Thyroid gland (tissue), 4 donors: ENCODE data around the gene DCD. TPM values are rescaled to one million over a fixed set of nuclear protein-coding genes. Genes with fewer than 3 reads are reported as not detected.

Experiments
- DNase-seq, 2 donors: peaks; one replicate each; pipeline ENCODE4 v3.0.0-alpha.2; 2019
- H3K27ac ChIP-seq, 3 donors: fragments of 200-600 bp; sonication (generic); 1 replicate in 2 of 3; 2 replicates in 1 of 3; pipeline ENCODE4 v1.5.1; 2016 to 2019; ENCODE audit warnings: mild to moderate bottlenecking in 1 of 3, moderate library complexity in 1 of 3
- H3K27me3 ChIP-seq: fragments of 200-600 bp; sonication (generic); one replicate; pipeline ENCODE4 v1.5.1; 2019
- H3K36me3 ChIP-seq, 2 donors: fragments of 200-600 bp; sonication (generic); one replicate each; pipeline ENCODE4 v1.5.1; 2016 to 2019
- H3K4me1 ChIP-seq, 2 donors: fragments of 200-600 bp; sonication (generic); one replicate each; pipeline ENCODE4 v1.5.1; 2017 to 2019
- H3K4me3 ChIP-seq, 3 donors: fragments of 200-600 bp; sonication (generic); replicated peaks in 1 of 3; 1 replicate in 2 of 3; 2 replicates in 1 of 3; pipeline ENCODE4 v1.5.1; 2016; ENCODE audit warnings: mild to moderate bottlenecking in 1 of 3
- H3K9me3 ChIP-seq: fragments of 200-600 bp; sonication (generic); one replicate; pipeline ENCODE4 v1.5.1; 2017
- CTCF ChIP-seq, 6 experiments: fragments of 200-600 bp in 3 of 6; fragments of 450-650 bp in 3 of 6; sonication (generic) in 3 of 6; IDR thresholded peaks; one replicate each; pipeline ENCODE4 v1.5.1; 2016 to 2019; ENCODE audit warnings: antibody characterized with exemption in 6 of 6, mild to moderate bottlenecking in 2 of 6, inconsistent platforms in 1 of 6, moderate library complexity in 1 of 6
- POLR2A ChIP-seq, 2 donors: fragments of 450-650 bp; IDR thresholded peaks; one replicate each; pipeline ENCODE4 v1.6.1; 2017; ENCODE audit warnings: antibody characterized with exemption in 2 of 2, mild to moderate bottlenecking in 2 of 2, moderate library complexity in 1 of 2
- WGBS, 2 donors: methylation state at CpG; one replicate each; pipeline ENCODE4 v1.1.5; 2017; 5-methylcytosine and 5-hydroxymethylcytosine counted together
- intact Hi-C: fragments of 100-400 bp; cut with DNase I; formaldehyde crosslinking; loops from one replicate; pipeline ENCODE4 v1.15.1; 2023
- total RNA-seq, 4 donors: library from RNA; depleted of rRNA; stranded (reverse); fragments of >200 nt; gene quantifications; one replicate each; pipeline ENCODE4 v1.2.3, GENCODE V29; 2016

The DCD gene
- total RNA-seq, 4 donors from 2014 or later: not detected

- Histone ChIP-seq H3K4me1 (no peaks in the 10 kb centered on the region), H3K9me3 (no peaks in the 10 kb centered on the region), H3K4me3 (no peak overlapping the region), H3K36me3 (no peaks in the 10 kb centered on the region), H3K27me3 (no peaks in the 10 kb centered on the region), H3K27ac (no peak overlapping the region)
- TF ChIP-seq CTCF (IDR thresholded peaks at IDR 0.05) (no peak), POLR2A (IDR thresholded peaks at IDR 0.05) (no peak)
- intact Hi-C loops: no loop called here
- DNase-seq: no peak
- WGBS, 2 donors: 81 to 82% methylated on average over 5 of the region's 5 CpGs
Observed at GRCh38 chr12:54631551-54631950, 16.6 kb downstream of the DCD start.

GRCh38 chr12:54629925-54630324 lies 18.2 kb downstream of the DCD start:
- TF ChIP-seq POLR2A (IDR thresholded peaks at IDR 0.05): no peak
- no peak for TF ChIP-seq CTCF (IDR thresholded peaks at IDR 0.05)
- no peak for DNase-seq
- WGBS, 2 donors: 91 to 95% methylated on average over 2 of the region's 2 CpGs
- intact Hi-C loops: no loop called here
- Histone ChIP-seq H3K4me3 (no peak overlapping the region), H3K4me1 (no peaks in the 10 kb centered on the region), H3K36me3 (no peaks in the 10 kb centered on the region), H3K9me3 (no peaks in the 10 kb centered on the region), H3K27me3 (no peaks in the 10 kb centered on the region), H3K27ac (no peak overlapping the region)

GRCh38 chr12:54628186-54628846 lies 19.8 kb downstream of the DCD start:
- no peaks in the 10 kb centered on the region for H3K4me1 ChIP-seq
- H3K27me3 ChIP-seq: no peaks in the 10 kb centered on the region
- no peaks in the 10 kb centered on the region for H3K9me3 ChIP-seq
- H3K27ac ChIP-seq: no peak overlapping the region
- no peaks in the 10 kb centered on the region for H3K36me3 ChIP-seq
- intact Hi-C loops: no loop called here
- no peak overlapping the region for H3K4me3 ChIP-seq
- 82 to 95% methylated on average over 3 of the region's 3 CpGs for WGBS, 2 donors
- DNase-seq: no peak
- TF ChIP-seq POLR2A (IDR thresholded peaks at IDR 0.05) (no peak), CTCF (IDR thresholded peaks at IDR 0.05) (no peak)

GRCh38 chr12:54627304-54627703 lies 20.9 kb downstream of the DCD start:
- no peak overlapping the region for H3K27ac ChIP-seq
- no peak for DNase-seq
- H3K4me3 ChIP-seq: no peak overlapping the region
- H3K36me3 ChIP-seq: no peaks in the 10 kb centered on the region
- intact Hi-C loops: no loop called here
- WGBS, 2 donors: 85 to 91% methylated on average over 3 of the region's 3 CpGs
- no peaks in the 10 kb centered on the region for H3K4me1 ChIP-seq
- H3K9me3 ChIP-seq: no peaks in the 10 kb centered on the region
- TF ChIP-seq POLR2A (IDR thresholded peaks at IDR 0.05): no peak
- TF ChIP-seq CTCF (IDR thresholded peaks at IDR 0.05): no peak
- H3K27me3 ChIP-seq: no peaks in the 10 kb centered on the region

- no peak overlapping the region for H3K27ac ChIP-seq
- no peak for DNase-seq
- no peak overlapping the region for H3K4me3 ChIP-seq
- TF ChIP-seq CTCF (IDR thresholded peaks at IDR 0.05) (no peak), POLR2A (IDR thresholded peaks at IDR 0.05) (no peak)
- intact Hi-C loops: no loop called here
- H3K9me3 ChIP-seq: no peaks in the 10 kb centered on the region
- H3K36me3 ChIP-seq: no peaks in the 10 kb centered on the region
- H3K27me3 ChIP-seq: no peaks in the 10 kb centered on the region
- H3K4me1 ChIP-seq: no peaks in the 10 kb centered on the region
Observed at GRCh38 chr12:54625598-54625997, 22.6 kb downstream of the DCD start.
